HAP-1 (cell line): ENCODE measurements around the gene TRDN.
"Not testable (repeated sequence)": the region's sequence is repeated elsewhere in the genome, so short reads cannot be mapped to it uniquely, and the experiment has no call there.

Source experiments
- DNase-seq, 2 experiments: peaks; one replicate each; pipeline ENCODE4 v3.0.0-alpha.2; 2016 to 2020; ENCODE audit warnings: low spot score in 2 of 2
- H3K27me3 ChIP-seq: fragments of 250-450 bp; sonication (Bioruptor Pico); 2 replicates; pipeline ENCODE4 v1.5.1; 2020; ENCODE audit warnings: low read depth, mild to moderate bottlenecking, moderate library complexity
- H3K36me3 ChIP-seq: fragments of 250-450 bp; sonication (Bioruptor Pico); replicated peaks from 2 replicates; pipeline ENCODE4 v1.5.1; 2020; ENCODE audit warnings: mild to moderate bottlenecking
- H3K4me1 ChIP-seq: fragments of 250-450 bp; sonication (Bioruptor Pico); 2 replicates; pipeline ENCODE4 v1.5.1; 2020; ENCODE audit warnings: mild to moderate bottlenecking
- H3K4me3 ChIP-seq: fragments of 250-450 bp; sonication (Bioruptor Pico); 2 replicates; pipeline ENCODE4 v1.5.1; 2020; ENCODE audit warnings: mild to moderate bottlenecking, moderate library complexity
- H3K9me3 ChIP-seq: fragments of 250-450 bp; sonication (Bioruptor Pico); 2 replicates; pipeline ENCODE4 v1.5.1; 2020; ENCODE audit warnings: mild to moderate bottlenecking, moderate library complexity
- in situ Hi-C: fragments of 300-500 bp; cut with MboI; formaldehyde crosslinking; loops from 3 replicates; pipeline ENCODE4 v1.14.3; 2020; ENCODE audit warnings: low sequenced_read_pairs, inconsistent platforms, mixed read lengths

TRDN gene

GRCh38 chr6:123360359-123360758, 276.4 kb downstream of the TRDN start:
- in situ Hi-C loops, result no loop called here
- H3K36me3 ChIP-seq, result no peaks in the 10 kb centered on the region
- no peak overlapping the region for H3K4me3 ChIP-seq
- H3K9me3 ChIP-seq, result no peaks in the 10 kb centered on the region
- DNase-seq, result no peak
- H3K4me1 ChIP-seq, result no peaks in the 10 kb centered on the region
- H3K27me3 ChIP-seq, result no peaks in the 10 kb centered on the region; the same call in none of the 2 replicates

- in situ Hi-C loops, result no loop called here
These were observed 284.0 kb downstream of the TRDN start for GRCh38 chr6:123352705-123353104.

GRCh38 chr6:123352279-123352678, 284.5 kb downstream of the TRDN start:
- Histone ChIP-seq H3K36me3 (no peaks in the 10 kb centered on the region), H3K4me1 (no peaks in the 10 kb centered on the region), H3K4me3 (no peak overlapping the region), H3K27me3 (peaks cover 10% of the 10 kb centered on the region; the same call in 1 of the 2 replicates), H3K9me3 (no peaks in the 10 kb centered on the region)
- DNase-seq, result no peak
- in situ Hi-C loops, result no loop called here

More at GRCh38 chr6:123352705-123353104, 284.0 kb downstream of the TRDN start:
- peaks cover 10% of the 10 kb centered on the region; the same call in 1 of the 2 replicates for H3K27me3 ChIP-seq
- no peaks in the 10 kb centered on the region for H3K9me3 ChIP-seq
- DNase-seq, result no peak
- no peaks in the 10 kb centered on the region for H3K36me3 ChIP-seq
- no peak overlapping the region for H3K4me3 ChIP-seq
- H3K4me1 ChIP-seq, result no peaks in the 10 kb centered on the region

GRCh38 chr6:123343836-123344235, 292.9 kb downstream of the TRDN start:
- H3K27me3 ChIP-seq, result peaks cover 7% of the 10 kb centered on the region
- no peaks in the 10 kb centered on the region for H3K9me3 ChIP-seq
- no peaks in the 10 kb centered on the region for H3K4me1 ChIP-seq
- H3K4me3 ChIP-seq, result no peak overlapping the region
- in situ Hi-C loops, result no loop called here
- DNase-seq, result no peak
- H3K36me3 ChIP-seq, result no peaks in the 10 kb centered on the region

- no peaks in the 10 kb centered on the region for H3K9me3 ChIP-seq
- H3K36me3 ChIP-seq, result no peaks in the 10 kb centered on the region
- peaks cover 5% of the 10 kb centered on the region for H3K27me3 ChIP-seq
- in situ Hi-C loops, result no loop called here
- no peak for DNase-seq
- no peak overlapping the region for H3K4me3 ChIP-seq
- H3K4me1 ChIP-seq, result no peaks in the 10 kb centered on the region
These were observed 298.4 kb downstream of the TRDN start for GRCh38 chr6:123338394-123338793.

GRCh38 chr6:123333000-123333756, 303.6 kb downstream of the TRDN start:
- no peaks in the 10 kb centered on the region for H3K4me1 ChIP-seq
- no peaks in the 10 kb centered on the region for H3K9me3 ChIP-seq
- no peaks in the 10 kb centered on the region for H3K36me3 ChIP-seq
- no peak overlapping the region for H3K4me3 ChIP-seq
- no peak for DNase-seq
- in situ Hi-C loops, result no loop called here
- peaks cover 5% of the 10 kb centered on the region; the same call in 1 of the 2 replicates for H3K27me3 ChIP-seq

GRCh38 chr6:123332070-123332469, 304.7 kb downstream of the TRDN start:
- H3K27me3 ChIP-seq, result 0 out of 2 replicates have a peak, but pooled peaks cover 5% of the 10 kb centered on the region
- no peaks in the 10 kb centered on the region for H3K9me3 ChIP-seq
- H3K36me3 ChIP-seq, result no peaks in the 10 kb centered on the region
- no peaks in the 10 kb centered on the region for H3K4me1 ChIP-seq
- no peak for DNase-seq
- H3K4me3 ChIP-seq, result no peak overlapping the region
- in situ Hi-C loops, result no loop called here

- DNase-seq, result no peak
- in situ Hi-C loops, result no loop called here
- 0 out of 2 replicates have a peak, but pooled peaks cover 5% of the 10 kb centered on the region for H3K27me3 ChIP-seq
- H3K9me3 ChIP-seq, result no peaks in the 10 kb centered on the region
- H3K36me3 ChIP-seq, result no peaks in the 10 kb centered on the region
- H3K4me1 ChIP-seq, result no peaks in the 10 kb centered on the region
- H3K4me3 ChIP-seq, result no peak overlapping the region
These were observed 307.4 kb downstream of the TRDN start for GRCh38 chr6:123329337-123329736.

GRCh38 chr6:123323452-123324329, 313.1 kb downstream of the TRDN start:
- H3K9me3 ChIP-seq, result no peaks in the 10 kb centered on the region
- H3K4me1 ChIP-seq, result no peaks in the 10 kb centered on the region
- no peaks in the 10 kb centered on the region for H3K36me3 ChIP-seq
- in situ Hi-C loops, result no loop called here
- peaks cover 3% of the 10 kb centered on the region; the same call in 1 of the 2 replicates for H3K27me3 ChIP-seq
- no peak for DNase-seq
- H3K4me3 ChIP-seq, result no peak overlapping the region

GRCh38 chr6:123321020-123321419, 315.7 kb downstream of the TRDN start:
- Histone ChIP-seq H3K4me1 (no peaks in the 10 kb centered on the region), H3K27me3 (no peaks in the 10 kb centered on the region; the same call in 1 of the 2 replicates), H3K36me3 (no peaks in the 10 kb centered on the region), H3K4me3 (no peak overlapping the region), H3K9me3 (no peaks in the 10 kb centered on the region)
- no peak for DNase-seq
- in situ Hi-C loops, result no loop called here

GRCh38 chr6:123316733-123317323, 319.9 kb downstream of the TRDN start:
- in situ Hi-C loops, result no loop called here
- Histone ChIP-seq H3K9me3 (no peaks in the 10 kb centered on the region), H3K36me3 (no peaks in the 10 kb centered on the region), H3K4me3 (no peak overlapping the region), H3K4me1 (no peaks in the 10 kb centered on the region), H3K27me3 (no peaks in the 10 kb centered on the region; the same call in 1 of the 2 replicates)
- peak in 1 of 2 experiments; percentile 17 for DNase-seq

- H3K4me1 ChIP-seq, H3K9me3 ChIP-seq, H3K36me3 ChIP-seq, H3K4me3 ChIP-seq, H3K27me3 ChIP-seq, DNase-seq, in situ Hi-C loops: not testable (repeated sequence)
These were observed 322.3 kb downstream of the TRDN start for GRCh38 chr6:123314459-123314858.

GRCh38 chr6:123309130-123309529, 327.6 kb downstream of the TRDN start:
- DNase-seq, result no peak
- H3K36me3 ChIP-seq, result no peaks in the 10 kb centered on the region

More at GRCh38 chr6:123309130-123309529, 327.6 kb downstream of the TRDN start:
- Histone ChIP-seq H3K9me3 (no peaks in the 10 kb centered on the region), H3K4me1 (no peaks in the 10 kb centered on the region), H3K27me3 (no peaks in the 10 kb centered on the region), H3K4me3 (no peak overlapping the region)
- in situ Hi-C loops, result no loop called here
